Measurements from ENCODE around the gene HRH2. TPM values are rescaled to one million over a fixed set of nuclear protein-coding genes. Genes with fewer than 3 reads are reported as not detected.
A peak's percentile ranks its signal among the peaks of the same experiment; 100 is the strongest.
"Not testable (repeated sequence)": the region's sequence is repeated elsewhere in the genome, so short reads cannot be mapped to it uniquely, and the experiment has no call there.

HRH2 gene
- polyA plus RNA-seq, 3 donors: 2.6 to 3.3 (median 3.2) TPM

GRCh38 chr5:175711472-175712312 is 53.8 kb downstream of the HRH2 start:
- no peak for DNase-seq (ENCODE audit: low read depth in 3 of 3, low spot score in 2 of 3)

DNA sequence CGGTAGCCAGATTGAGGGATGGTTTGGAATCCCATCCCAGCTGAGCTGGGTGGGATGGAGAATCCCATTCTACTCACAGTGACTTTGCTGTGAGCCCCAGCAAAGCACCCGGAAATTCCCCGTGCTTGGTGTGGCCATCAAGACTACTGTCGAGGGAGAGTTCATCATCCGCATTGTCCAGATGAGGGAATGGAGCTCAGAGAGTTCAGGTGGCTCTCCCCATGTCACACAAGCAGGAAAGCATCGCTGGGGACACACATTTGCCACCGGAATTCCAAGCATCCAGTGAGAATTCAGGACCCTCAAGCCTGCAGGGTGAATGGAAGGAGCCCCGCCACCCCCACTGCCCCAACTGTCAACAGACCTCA is 54.4 kb downstream of the HRH2 start:
- no peak for DNase-seq (ENCODE audit: low read depth in 3 of 3, low spot score in 2 of 3)

DNA sequence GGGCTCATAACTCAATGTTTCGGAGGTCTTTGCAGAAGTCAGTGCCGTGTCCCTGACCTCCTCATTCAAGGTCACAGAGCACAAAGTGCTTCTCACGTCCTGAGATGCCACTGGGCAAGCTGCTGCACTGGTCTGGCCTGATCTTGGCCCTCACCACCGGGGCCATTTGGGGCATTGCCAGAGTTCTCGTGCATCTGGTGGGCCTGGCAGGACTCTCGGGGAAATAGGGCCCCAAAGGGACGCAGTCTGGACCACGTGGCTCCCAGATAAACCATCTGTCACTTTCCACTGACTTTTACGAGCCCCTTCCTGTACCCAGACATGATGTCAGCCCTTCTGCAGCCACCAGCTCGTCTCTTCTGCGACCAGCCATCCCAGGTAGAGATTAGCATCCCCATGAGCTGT is 54.8 kb downstream of the HRH2 start:
- no peak for DNase-seq (ENCODE audit: low read depth in 3 of 3, low spot score in 2 of 3)

- no peak for DNase-seq (ENCODE audit: low read depth in 3 of 3, low spot score in 2 of 3)
These were observed 56.1 kb downstream of the HRH2 start for GRCh38 chr5:175713930-175714329.

- DNase-seq (ENCODE audit: low read depth in 3 of 3, low spot score in 2 of 3): no peak
These were observed 56.7 kb downstream of the HRH2 start for GRCh38 chr5:175714479-175715085.

GRCh38 chr5:175715627-175716522 is 58.0 kb downstream of the HRH2 start:
- DNase-seq (ENCODE audit: low read depth in 3 of 3, low spot score in 2 of 3): no peak

GRCh38 chr5:175717837-175718236 is 60.0 kb downstream of the HRH2 start:
- no peak for DNase-seq (ENCODE audit: low read depth in 3 of 3, low spot score in 2 of 3)

GRCh38 chr5:175718401-175719108 is 60.7 kb downstream of the HRH2 start:
- no peak for DNase-seq (ENCODE audit: low read depth in 3 of 3, low spot score in 2 of 3)

DNA sequence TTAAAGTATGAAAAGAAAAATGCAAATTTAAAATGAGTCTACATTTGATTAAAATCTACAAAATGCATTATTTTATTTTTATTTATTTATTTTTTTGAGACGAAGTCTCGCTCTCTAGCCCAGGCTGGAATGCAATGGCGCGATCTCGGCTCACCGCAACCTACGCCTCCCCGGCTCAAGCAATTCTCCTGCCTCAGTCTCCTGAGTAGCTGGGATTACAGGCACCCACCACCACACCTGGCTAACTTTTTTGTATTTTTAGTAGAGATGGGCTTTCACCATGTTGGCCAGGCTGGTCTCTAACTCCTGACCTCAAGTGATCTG is 61.2 kb downstream of the HRH2 start:
- not testable (repeated sequence) for DNase-seq (ENCODE audit: low read depth in 3 of 3, low spot score in 2 of 3)

DNA sequence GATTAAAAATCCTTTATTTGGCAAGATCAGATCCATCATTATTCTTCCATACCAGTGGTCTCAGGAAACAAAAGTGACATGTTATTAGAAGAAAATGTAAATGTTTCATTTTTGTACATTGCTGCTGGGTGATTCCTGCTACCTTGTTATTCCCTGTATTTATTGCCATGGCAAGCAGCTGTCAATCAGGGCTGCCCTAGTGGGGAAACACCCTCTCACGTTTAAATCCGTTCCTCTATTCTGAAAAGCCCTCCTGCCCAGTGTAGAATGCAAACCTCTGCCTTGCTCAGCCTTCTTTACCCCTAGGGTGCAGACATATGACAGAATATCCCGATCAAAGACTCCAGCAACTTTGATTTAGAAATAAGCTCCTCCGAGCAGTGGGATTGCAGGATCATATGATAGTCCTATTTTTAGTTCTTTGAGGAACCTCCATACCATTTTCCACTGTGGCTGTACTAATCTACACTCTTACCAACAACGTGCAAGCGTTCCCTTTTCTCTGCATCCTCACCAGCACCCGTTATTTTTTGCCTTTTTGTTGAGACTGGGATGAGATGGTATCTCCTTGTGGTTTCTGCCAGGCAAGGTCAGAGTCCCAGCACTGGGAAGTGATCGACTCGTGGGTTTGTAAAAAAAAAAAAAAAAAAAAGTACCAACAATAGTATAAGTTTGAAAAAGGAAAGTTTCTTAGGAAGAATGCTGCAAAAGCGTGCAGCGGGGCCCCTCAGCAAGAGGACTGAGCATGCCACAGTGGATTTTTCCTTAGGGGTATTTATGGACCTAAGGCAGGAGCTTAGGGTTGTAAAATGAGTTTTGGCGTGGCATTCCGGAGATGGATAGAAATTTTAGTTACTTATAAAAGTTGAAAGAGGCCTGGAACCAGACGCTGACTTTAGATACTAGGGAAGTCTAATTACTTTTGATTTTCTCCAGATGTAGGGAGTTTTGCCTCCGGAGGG is 66.7 kb downstream of the HRH2 start:
- no peak for DNase-seq (ENCODE audit: low read depth in 3 of 3, low spot score in 2 of 3)

DNA sequence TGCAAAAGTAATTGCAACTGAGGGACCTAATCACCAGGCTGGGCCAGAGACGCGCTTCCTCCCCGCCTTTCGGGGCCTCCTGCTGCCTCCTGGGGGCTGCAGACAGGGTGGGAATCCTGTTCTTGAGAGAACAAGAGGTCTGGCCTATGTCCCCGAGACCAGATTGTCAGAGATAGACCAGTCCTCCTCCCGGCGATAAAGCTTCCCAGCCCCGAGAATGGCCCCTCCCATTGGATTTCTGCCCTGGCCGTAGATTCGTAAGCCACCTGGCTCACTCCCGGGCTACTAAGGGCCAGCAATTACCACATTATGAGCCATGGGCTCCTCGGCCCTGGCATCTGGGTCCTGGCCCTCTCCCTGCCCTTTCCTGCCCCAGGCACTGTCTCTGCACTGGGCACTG is 70.4 kb downstream of the HRH2 start:
- no peak for DNase-seq (ENCODE audit: low read depth in 3 of 3, low spot score in 2 of 3)

DNA sequence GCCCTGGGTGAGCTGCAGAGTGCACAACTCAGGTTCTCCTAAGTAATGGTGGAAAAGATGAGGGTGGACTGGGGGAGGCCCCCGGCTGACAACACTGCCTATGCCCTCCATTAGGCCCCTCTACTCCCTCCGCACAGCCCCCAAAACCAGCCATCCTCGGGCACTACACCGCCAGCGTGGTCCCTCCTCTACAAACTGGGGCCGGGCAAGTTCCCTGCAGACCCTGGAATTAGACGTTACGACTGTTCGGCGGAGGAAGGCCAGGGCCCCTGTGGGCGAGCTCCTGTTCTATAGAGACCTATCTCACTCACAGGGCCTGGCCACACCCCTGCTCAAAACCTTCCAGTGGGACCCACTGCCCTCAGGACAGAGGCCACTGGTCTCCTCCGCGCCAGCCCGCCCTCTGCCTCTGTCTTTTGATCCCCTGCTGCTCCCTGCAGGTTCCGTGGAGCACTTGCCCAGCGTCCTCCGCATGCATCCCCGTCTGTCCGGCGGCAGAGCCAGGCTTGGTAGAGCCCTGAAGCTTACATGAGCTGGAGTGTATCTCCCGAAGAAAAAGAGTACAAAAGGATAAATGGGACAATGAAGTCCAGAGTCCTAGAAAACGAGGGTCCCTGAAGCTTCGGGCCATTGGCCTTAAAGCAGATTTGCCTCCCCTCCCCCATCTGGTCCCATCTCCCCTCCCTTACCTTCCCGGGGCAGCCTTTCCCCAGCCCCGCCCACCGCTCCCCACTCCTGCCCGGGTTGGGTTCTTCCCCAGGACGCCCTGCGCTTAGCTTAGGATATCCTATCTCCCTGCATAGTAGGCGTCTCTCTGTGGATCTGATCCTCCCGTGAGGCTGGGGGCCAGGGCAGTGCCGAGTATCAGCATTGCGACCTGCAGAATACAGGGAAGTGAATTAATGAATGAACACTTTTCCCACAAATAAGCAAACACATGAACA is 71.3 kb downstream of the HRH2 start:
- DNase-seq (ENCODE audit: low read depth in 3 of 3, low spot score in 2 of 3): no peak

DNA sequence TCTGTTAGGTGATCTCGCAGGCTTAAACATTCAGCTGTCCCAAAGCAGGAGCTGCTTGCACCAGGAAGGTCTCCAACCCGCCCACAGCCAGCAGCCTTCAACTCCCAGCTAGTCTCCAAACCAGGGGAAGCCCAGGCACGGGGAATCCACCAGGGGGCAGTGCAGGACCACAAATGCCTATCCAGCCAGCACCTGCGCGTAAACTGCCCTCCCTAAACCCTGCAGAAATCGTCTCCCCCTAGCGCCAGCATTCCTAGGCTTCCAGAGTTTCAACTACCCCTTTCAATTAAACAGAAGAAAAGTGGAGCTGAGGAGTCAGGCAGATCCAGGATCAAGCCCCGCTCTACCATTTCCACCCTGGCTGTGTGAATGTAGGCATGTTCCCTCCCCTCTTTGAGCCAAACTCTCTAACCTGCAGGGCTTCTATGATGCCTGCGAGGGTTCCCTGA is 72.0 kb downstream of the HRH2 start:
- DNase-seq (ENCODE audit: low read depth in 3 of 3, low spot score in 2 of 3): peak; percentile 72 to 88 (median 82)

- DNase-seq (ENCODE audit: low read depth in 3 of 3, low spot score in 2 of 3): no peak
These were observed 73.3 kb downstream of the HRH2 start for GRCh38 chr5:175731172-175731571.

- no peak for DNase-seq (ENCODE audit: low read depth in 3 of 3, low spot score in 2 of 3)
These were observed 74.0 kb downstream of the HRH2 start for GRCh38 chr5:175731756-175732465.

GRCh38 chr5:175733017-175733416 is 75.1 kb downstream of the HRH2 start:
- no peak for DNase-seq (ENCODE audit: low read depth in 3 of 3, low spot score in 2 of 3)

DNA sequence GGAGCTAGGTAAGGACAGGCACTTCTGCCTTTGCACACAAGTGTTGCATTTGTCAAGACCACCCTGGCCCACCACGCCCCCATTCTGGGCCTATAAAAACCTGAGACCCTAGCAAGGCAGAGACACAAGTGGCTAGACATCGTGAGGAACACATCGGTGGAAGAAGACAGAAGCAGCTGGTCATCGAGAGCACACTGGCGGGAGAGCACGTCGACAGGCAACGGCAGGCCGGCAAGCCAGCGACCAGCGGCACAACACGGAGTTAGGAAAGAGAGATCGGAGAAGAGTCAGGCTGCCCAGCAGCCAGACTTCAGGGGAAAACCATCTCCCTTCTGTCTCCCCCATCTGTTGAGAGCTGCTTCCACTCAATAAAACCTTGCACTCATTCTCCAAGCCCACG is 76.1 kb downstream of the HRH2 start:
- DNase-seq (ENCODE audit: low read depth in 3 of 3, low spot score in 2 of 3): no peak

GRCh38 chr5:175734501-175734900 is 76.6 kb downstream of the HRH2 start:
- DNase-seq (ENCODE audit: low read depth in 3 of 3, low spot score in 2 of 3): no peak
